CD4-positive, alpha-beta T cell (primary cell): ENCODE results near the gene GRIK1. TPM values are rescaled to one million over a fixed set of nuclear protein-coding genes. Genes with fewer than 3 reads are reported as not detected.

Source experiments
- ATAC-seq: fragments of 200-7000 bp; cut with Tn5 transposase; one replicate; pipeline ENCODE4 v1.10.0; 2022; ENCODE audit warnings: mild to moderate bottlenecking; ENCODE audit not compliant: poor library complexity
- CTCF ChIA-PET: fragments of 350-600 bp; sonication (Branson Sonifier 250); formaldehyde crosslinking; loops from one replicate; lab custom pipeline; 2021; ENCODE audit warnings: antibody characterized with exemption, inconsistent platforms; lab: Charles Lee
- POLR2A ChIA-PET: fragments of 350-600 bp; sonication (Branson Sonifier 250); formaldehyde crosslinking; loops from one replicate; lab custom pipeline; 2021; ENCODE audit warnings: antibody characterized with exemption, inconsistent platforms; lab: Charles Lee
- DNase-seq, 14 experiments: peaks; one replicate each; pipeline ENCODE4 v3.0.0-alpha.2; 2013 to 2020; ENCODE audit warnings: mixed read lengths in 2 of 14
- H3K27ac ChIP-seq, 2 donors: one replicate each; pipeline versions ENCODE4 v1.5.1 to v1.7.0; 2013; ENCODE audit warnings: low read length in 2 of 2, low read depth in 1 of 2, mild to moderate bottlenecking in 1 of 2
- H3K27me3 ChIP-seq, 2 experiments: 1 replicate in 1 of 2; 2 replicates in 1 of 2; pipeline versions ENCODE4 v1.6.1 to v1.7.0; 2013; ENCODE audit warnings: low read length in 2 of 2, control low read depth in 1 of 2, mild to moderate bottlenecking in 1 of 2, moderate library complexity in 1 of 2; ENCODE audit not compliant: insufficient read depth in 2 of 2, control insufficient read depth in 1 of 2
- H3K36me3 ChIP-seq: one replicate; pipeline ENCODE4 v1.6.1; 2013; ENCODE audit warnings: low read length, control low read depth; ENCODE audit not compliant: insufficient read depth
- H3K4me1 ChIP-seq: one replicate; pipeline ENCODE4 v1.6.1; 2013; ENCODE audit warnings: low read length, control low read depth; ENCODE audit not compliant: insufficient read depth
- H3K4me3 ChIP-seq: one replicate; pipeline ENCODE4 v1.5.1; 2013; ENCODE audit warnings: mild to moderate bottlenecking, low read length, moderate library complexity
- H3K9me3 ChIP-seq, 2 experiments: 1 replicate in 1 of 2; 2 replicates in 1 of 2; pipeline versions ENCODE4 v1.6.1 to v1.7.0; 2013; ENCODE audit warnings: low read length in 2 of 2, mild to moderate bottlenecking in 2 of 2, control low read depth in 1 of 2, moderate library complexity in 1 of 2; ENCODE audit not compliant: control insufficient read depth in 1 of 2, insufficient read depth in 1 of 2
- H3K27ac Mint-ChIP-seq: one replicate; pipeline ENCODE4 v1.8.0; 2020; ENCODE audit warnings: mixed read lengths
- H3K27me3 Mint-ChIP-seq: one replicate; pipeline ENCODE4 v1.8.0; 2021; ENCODE audit warnings: mixed read lengths
- H3K36me3 Mint-ChIP-seq: one replicate; pipeline ENCODE4 v1.8.0; 2021; ENCODE audit warnings: low read depth, mixed read lengths
- H3K4me1 Mint-ChIP-seq: one replicate; pipeline ENCODE4 v1.8.0; 2021; ENCODE audit warnings: low read depth, mixed read lengths
- H3K4me3 Mint-ChIP-seq: one replicate; pipeline ENCODE4 v1.8.0; 2020; ENCODE audit warnings: mild to moderate bottlenecking, mixed read lengths
- H3K9me3 Mint-ChIP-seq: one replicate; pipeline ENCODE4 v1.8.0; 2020; ENCODE audit warnings: mixed read lengths
- intact Hi-C, 2 experiments: fragments of 100-400 bp; cut with DNase I in 1 of 2; cut with micrococcal nuclease in 1 of 2; formaldehyde crosslinking; loops; one replicate each; pipeline versions ENCODE4 v1.15.1 to v1.9.0; 2023 to 2025; cut with DNase I, micrococcal nuclease
- total RNA-seq, 174 experiments: library from RNA in 2 of 174; stranded (reverse) in 2 of 174; gene quantifications; one replicate each; pipeline ENCODE4 v1.2.3 and lab custom pipeline; 2021 to 2026
- TF ChIP-seq, protein P1 (sequence below): fragments of 200-600 bp; IDR thresholded peaks from one replicate; pipeline ENCODE4 v1.8.0; 2022; ENCODE audit warnings: antibody characterized with exemption, mild to moderate bottlenecking

The GRIK1 gene
- total RNA-seq, 2 experiments from 2014 or later, result not detected

DNA sequence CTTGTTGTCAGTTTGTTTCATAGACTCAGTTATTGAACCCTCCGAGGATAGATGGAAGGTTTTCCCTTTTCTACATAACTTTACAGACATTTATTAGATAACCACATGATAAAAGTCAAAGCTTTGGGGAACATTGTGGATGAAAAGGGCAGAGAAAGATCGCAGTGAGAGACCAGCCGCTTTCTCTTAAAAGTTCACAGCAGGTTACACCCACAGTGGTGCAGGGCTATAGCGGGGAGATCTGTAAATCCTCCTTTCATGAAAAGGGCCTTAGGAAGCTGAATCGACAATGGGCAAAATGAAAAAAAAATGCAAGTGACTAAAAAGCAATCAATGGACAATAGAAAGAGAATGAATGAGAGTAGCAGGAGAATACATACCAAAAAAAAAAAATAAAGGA lies 218.6 kb downstream of the GRIK1 start:
- intact Hi-C loops, result no loop called here
- Mint-ChIP-seq H3K27me3 (peaks cover 5% of the 10 kb centered on the region), H3K4me1 (no peaks in the 10 kb centered on the region), H3K36me3 (no peaks in the 10 kb centered on the region), H3K9me3 (peaks cover 2% of the 10 kb centered on the region), H3K4me3 (no peak overlapping the region), H3K27ac (no peak overlapping the region)
- Histone ChIP-seq H3K4me1 (no peaks in the 10 kb centered on the region), H3K27ac (no peak overlapping the region), H3K4me3 (no peak overlapping the region), H3K9me3 (no peaks in the 10 kb centered on the region), H3K36me3 (no peaks in the 10 kb centered on the region), H3K27me3 (no peaks in the 10 kb centered on the region)
- ChIA-PET CTCF (no interaction called here), POLR2A (no interaction called here)
- ATAC-seq (no peak), DNase-seq (no peak)
- TF ChIP-seq, protein P1, sequence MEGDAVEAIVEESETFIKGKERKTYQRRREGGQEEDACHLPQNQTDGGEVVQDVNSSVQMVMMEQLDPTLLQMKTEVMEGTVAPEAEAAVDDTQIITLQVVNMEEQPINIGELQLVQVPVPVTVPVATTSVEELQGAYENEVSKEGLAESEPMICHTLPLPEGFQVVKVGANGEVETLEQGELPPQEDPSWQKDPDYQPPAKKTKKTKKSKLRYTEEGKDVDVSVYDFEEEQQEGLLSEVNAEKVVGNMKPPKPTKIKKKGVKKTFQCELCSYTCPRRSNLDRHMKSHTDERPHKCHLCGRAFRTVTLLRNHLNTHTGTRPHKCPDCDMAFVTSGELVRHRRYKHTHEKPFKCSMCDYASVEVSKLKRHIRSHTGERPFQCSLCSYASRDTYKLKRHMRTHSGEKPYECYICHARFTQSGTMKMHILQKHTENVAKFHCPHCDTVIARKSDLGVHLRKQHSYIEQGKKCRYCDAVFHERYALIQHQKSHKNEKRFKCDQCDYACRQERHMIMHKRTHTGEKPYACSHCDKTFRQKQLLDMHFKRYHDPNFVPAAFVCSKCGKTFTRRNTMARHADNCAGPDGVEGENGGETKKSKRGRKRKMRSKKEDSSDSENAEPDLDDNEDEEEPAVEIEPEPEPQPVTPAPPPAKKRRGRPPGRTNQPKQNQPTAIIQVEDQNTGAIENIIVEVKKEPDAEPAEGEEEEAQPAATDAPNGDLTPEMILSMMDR, result no peak

DNA sequence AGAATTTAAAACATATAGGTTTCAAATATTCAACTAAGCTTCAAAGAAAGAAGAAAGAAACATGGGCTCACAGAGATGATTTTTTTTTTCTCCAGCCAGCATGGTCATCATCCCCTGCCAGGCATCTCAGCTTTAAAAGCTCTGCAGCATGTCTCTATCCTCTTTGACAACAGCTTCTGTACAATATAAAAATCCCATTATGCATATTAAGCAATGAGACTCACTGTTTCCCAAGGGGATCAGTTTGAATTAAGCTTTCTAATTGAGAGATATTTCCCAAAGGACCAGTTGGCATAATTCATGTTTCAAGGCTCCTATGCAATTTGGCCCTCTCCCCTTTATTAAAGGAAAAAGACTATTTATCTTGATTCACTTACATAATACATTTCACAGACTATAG lies 220.3 kb downstream of the GRIK1 start:
- no peaks in the 10 kb centered on the region for H3K4me1 Mint-ChIP-seq
- ATAC-seq (no peak), DNase-seq (no peak)
- no peak overlapping the region for H3K4me3 Mint-ChIP-seq
- H3K4me3 ChIP-seq, result no peak overlapping the region
- no peaks in the 10 kb centered on the region for H3K9me3 ChIP-seq
- H3K36me3 Mint-ChIP-seq, result no peaks in the 10 kb centered on the region
- no peak overlapping the region for H3K27ac ChIP-seq
- ChIA-PET POLR2A (no interaction called here), CTCF (no interaction called here)
- peaks cover 12% of the 10 kb centered on the region for H3K27me3 Mint-ChIP-seq
- no peaks in the 10 kb centered on the region for H3K4me1 ChIP-seq
- intact Hi-C loops, result no loop called here
- H3K27ac Mint-ChIP-seq, result no peak overlapping the region
- peaks cover 6% of the 10 kb centered on the region for H3K9me3 Mint-ChIP-seq
- H3K27me3 ChIP-seq, result no peaks in the 10 kb centered on the region
- no peaks in the 10 kb centered on the region for H3K36me3 ChIP-seq
- TF ChIP-seq, protein P1, result no peak

- Mint-ChIP-seq H3K27me3 (peaks cover 23% of the 10 kb centered on the region), H3K9me3 (peaks cover 6% of the 10 kb centered on the region), H3K4me3 (no peak overlapping the region), H3K27ac (no peak overlapping the region), H3K4me1 (no peaks in the 10 kb centered on the region), H3K36me3 (no peaks in the 10 kb centered on the region)
- Histone ChIP-seq H3K4me1 (no peaks in the 10 kb centered on the region), H3K27ac (no peak overlapping the region), H3K9me3 (no peaks in the 10 kb centered on the region), H3K27me3 (no peaks in the 10 kb centered on the region), H3K4me3 (no peak overlapping the region), H3K36me3 (no peaks in the 10 kb centered on the region)
- ATAC-seq (no peak), DNase-seq (no peak)
- TF ChIP-seq, protein P1, result no peak
- intact Hi-C loops, result no loop called here
- ChIA-PET POLR2A (no interaction called here), CTCF (no interaction called here)
Measured at GRCh38 chr21:29718081-29718815, 221.5 kb downstream of the GRIK1 start.
